Pulmonary artery endothelial cell (primary cell): ENCODE measurements around the gene SLC2A1. TPM values are rescaled to one million over a fixed set of nuclear protein-coding genes. Genes with fewer than 3 reads are reported as not detected.

Source experiments
- DNase-seq: peaks from one replicate; pipeline ENCODE4 v3.0.0-alpha.2; 2011; ENCODE audit warnings: low read depth, low spot score
- total RNA-seq: library from RNA; depleted of rRNA; stranded (reverse); fragments of >200 nt; gene quantifications from 2 replicates; pipeline ENCODE4 v1.2.3, GENCODE V29; 2014

Gene SLC2A1
- total RNA-seq, 1 donor from 2014 or later = 45.4 TPM

DNA sequence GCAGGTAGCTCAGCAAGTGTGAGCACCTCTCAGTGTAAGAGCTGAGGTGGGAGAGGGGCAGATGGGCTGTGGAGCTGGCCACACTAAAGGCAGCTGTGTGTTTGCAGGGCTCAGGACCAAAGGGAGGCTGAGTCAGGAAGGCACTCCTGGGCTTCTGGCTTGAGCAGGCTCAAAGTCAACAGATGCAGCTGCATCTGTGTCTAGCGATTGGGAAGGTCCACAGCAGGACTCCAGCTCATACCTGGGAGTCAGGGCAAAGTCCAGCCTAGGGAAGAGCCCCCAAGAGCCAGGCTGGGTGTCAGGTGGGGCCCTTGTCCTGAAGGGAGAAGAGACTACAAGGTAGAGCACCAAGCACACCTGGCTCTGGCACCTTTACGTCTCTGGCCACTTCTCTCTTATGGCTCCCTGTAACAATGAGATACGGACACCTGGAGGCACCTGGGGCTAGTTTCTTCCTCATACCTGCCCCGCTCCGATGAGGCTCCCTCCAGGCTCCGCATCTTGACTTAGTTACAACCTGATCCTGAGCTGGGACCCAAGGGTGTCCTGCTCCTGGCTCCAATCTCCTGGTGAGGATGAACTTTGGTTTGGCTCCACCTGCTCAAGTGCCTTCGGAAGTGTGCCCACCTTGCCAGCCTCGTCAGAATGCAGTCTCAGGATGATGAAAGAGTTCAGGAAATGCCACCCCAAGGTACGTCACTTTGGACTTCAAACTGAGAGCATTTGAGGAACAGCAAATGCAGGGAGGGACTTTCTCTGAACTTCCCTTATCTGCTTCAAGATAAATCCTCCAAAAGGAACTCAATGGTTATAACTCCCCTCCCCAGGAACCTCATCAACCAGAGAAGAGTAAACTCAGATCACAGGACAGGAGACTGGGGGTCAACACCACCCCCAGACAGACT is 21.5 kb upstream of the SLC2A1 start:
- no peak for DNase-seq

DNA sequence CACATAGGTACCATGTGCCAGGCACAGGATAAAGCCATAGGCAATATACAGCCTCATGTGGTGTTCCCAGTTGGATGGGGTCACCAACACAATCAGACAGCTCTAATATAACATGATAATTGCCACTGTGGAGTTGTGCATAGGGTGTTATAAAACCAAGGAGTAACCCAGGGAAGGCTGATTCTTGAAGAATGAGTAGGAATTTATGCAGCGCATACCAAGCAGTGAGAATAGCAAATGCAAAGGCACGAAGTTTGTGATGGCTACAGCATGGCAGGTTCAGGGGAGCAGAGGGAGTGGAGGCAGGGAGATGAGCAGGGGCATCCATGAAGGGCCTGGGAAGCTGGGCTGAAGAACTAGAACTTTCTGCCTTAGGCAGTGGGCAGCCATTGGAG is 20.4 kb upstream of the SLC2A1 start:
- no peak for DNase-seq

DNA sequence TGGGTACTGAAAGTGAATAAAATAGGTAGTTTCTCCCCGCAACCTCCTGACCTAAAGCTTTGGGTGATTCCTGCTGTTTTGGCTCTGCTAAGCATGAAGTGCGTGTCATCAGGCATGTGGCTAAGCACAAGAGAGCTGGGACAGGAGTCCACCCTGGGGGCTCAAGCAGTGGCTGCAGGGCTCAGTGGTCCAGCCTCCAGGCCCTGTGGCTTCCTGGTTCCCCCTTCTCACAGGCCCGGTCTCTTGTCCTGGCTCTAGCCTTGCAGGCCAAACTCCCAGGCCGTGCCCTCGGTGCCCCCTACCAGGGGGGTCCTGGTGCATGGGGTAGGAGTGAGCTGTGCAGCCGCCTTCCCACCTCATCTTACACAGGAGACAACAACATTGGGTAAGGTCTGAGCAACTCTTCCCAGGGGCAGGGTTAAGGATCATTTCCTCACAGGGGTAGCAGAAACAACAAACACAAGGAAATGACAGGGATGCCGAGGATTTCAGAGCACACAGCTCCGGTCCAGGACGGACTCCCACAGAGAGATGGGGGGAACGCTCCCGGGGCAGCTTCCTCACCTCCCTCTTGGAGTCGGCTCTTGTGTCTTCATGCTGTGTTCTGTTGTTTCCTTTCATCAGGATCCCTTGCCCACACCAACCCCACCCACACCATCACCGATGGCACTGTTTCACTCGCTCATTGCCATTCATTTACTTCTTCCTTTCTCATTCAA is 19.8 kb upstream of the SLC2A1 start:
- DNase-seq = no peak

DNA sequence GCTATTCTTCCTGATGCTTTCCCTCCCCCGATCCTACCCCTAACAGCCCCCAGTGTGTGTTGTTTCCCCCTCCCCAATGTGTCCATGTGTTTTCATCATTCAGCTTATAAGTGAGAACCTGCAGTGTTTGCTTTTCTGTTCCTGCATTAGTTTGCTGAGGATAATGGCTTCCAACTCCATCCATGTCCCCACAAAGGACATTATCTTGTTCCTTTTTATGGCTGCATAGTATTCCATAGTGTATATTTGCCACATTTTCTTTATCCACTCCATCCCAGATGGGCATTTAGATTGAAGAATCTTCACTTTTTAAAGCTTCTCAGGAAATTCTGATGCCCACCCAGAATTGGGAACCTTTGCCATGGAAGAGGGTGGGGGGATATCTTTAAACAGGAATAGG is 19.0 kb upstream of the SLC2A1 start:
- DNase-seq = no peak

DNA sequence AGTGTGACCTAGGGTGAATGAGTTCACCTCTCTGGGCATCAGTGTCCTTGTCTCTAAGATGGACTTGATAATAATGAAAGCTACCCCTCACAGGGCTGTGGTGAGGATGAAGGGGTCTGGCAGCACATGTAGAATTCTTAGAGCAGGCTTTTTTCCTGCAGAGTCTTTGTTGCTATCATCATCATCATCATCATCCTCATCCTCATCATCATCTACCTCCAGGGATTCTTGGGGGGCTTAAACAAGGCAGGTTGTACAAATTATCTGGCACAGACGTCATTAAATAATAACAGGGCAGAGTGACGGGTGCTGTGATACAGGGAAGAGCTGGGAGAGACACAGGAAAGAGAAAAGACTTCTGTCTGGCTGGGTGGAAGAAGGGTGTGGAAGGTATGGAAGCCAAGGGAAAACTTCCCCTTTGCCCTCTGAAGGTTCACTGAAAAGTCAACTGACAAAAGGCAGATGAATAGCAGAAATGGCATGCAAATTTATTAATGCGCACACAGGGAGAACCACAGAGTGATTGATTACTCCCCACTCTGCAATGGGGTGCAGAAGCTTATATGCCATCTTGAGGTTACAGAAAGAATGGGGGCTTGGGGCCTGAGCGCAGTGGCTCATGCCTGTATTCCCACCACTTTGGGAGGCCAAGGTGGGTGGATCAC is 17.0 kb upstream of the SLC2A1 start:
- no peak for DNase-seq

DNA sequence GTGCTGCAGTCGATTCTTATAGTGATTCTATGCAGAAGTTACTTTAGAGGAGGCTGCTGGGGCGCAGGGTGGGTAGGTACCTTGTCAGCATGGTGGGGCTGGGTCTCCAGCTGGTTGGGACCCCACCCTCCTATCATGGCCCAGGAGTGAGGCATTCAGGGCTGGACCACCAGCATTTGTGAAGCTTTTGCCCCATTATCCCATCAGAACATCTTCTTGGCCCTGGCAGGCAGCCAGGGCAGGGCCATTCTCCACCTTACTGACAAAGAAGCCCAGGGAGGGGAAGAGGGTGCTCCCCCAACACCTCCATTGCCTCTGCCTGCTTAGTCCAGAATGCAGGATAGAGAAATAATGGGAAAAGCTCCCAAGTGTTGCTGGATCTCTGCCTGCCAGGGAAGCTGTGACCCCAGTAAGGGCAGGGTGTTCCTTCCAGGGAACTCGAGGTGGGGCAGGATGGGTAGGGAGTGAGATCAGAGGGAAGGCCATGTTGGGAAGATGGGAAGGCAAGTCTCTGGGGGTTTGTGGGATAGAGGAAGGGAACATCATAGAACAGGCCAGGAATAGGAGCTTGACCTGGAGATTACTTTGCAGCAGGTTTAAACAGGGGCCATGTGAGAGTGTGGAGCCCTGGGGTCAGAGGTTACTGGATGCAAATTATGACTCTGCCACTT is 16.2 kb upstream of the SLC2A1 start:
- no peak for DNase-seq

DNA sequence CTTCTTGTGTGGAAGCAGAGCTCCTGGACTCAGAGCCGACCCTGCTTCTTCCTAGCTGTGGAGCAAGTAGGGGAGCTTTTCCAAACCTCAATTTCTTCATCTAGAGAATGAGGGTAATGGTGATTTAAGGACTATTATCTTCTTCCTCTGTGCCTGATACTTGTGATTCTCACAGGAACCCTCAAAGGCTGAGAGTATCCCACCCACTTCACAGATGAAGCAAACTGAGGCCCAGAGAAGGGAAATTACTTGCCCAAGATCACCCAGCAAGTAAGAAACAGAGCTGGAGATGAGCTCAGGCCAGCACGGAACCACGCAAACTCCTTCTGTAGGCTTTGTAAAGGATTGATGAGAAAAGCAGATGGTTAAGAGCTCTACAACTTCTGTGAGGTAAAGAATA is 15.1 kb upstream of the SLC2A1 start:
- no peak for DNase-seq

DNA sequence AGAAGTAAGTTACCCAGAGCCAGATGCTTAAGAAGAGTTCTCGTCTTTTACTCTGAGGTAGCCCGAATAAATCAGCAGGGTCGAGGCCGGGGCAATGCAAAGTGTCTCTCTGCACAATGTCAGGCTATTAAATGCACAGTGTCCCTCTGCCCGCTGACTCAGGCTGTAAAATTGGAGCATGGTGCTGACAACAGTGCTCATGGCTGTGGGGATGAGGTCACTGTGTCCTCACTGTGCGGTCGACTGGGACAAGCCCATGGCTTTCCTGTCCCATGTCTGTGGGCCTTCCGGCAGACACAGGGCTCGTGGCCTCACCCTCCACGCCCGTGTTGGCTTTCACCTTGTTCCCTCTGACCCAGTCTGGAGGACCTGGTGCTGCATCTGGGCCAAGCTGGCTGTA is 14.6 kb upstream of the SLC2A1 start:
- no peak for DNase-seq

DNA sequence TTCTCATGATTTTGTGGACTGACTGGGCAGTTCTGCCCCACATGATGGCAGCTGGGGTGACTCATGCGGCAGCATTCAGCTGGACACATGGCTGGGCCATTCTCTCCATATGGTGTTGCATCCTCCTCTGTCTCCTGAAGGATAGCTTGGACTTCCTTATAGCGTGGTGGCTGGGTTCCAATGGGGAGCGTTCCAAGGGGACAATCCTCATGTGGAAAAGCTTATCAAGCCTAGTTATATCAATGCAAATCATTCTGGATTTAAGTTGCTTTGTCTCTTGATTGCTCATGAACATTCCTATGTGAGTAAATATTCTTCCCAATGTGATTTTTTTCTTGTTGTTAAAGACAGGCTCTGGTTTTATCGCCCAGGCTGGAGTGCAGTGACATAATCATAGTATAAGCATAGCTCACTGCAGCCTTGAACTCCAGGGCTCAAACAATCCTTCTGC is 13.2 kb upstream of the SLC2A1 start:
- DNase-seq = no peak

DNA sequence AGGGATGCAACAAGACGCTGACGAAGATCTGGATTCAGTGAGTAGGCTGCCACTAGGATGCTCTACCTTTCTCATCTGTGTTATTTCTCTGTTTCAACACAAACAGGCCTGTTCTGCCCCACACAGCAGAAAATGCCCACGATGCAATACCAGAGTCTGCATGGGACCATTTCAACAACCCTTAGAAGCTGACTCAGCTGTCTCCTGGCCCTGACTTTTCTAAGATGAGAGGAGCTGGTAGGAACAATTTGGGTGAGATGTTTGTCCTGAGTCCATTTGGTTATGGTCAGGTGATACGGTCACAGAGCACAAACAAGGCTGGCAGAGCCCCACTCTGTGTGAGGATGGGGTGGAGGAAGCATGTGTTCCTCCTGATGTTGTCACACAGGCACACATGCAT is 11.5 kb upstream of the SLC2A1 start:
- no peak for DNase-seq

DNA sequence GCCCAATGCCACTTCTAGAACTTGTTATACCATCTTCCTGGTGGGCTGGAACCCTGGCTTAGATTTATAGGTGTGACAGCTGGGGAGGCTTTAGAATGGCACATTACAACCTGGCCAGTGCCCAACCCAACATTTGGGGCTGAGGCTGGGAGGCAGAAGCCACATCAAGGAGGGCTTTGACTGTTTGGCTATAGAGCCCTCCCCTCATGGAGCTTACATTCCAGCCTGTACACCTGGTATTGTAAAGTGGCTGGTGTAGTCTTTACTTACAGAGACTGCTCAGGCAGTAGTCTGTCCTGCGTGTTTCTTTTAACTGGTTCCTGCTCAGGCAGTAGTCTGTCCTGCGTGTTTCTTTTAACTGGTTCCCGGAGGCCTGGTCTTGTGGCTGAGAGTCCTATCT is 10.0 kb upstream of the SLC2A1 start:
- DNase-seq = no peak

DNA sequence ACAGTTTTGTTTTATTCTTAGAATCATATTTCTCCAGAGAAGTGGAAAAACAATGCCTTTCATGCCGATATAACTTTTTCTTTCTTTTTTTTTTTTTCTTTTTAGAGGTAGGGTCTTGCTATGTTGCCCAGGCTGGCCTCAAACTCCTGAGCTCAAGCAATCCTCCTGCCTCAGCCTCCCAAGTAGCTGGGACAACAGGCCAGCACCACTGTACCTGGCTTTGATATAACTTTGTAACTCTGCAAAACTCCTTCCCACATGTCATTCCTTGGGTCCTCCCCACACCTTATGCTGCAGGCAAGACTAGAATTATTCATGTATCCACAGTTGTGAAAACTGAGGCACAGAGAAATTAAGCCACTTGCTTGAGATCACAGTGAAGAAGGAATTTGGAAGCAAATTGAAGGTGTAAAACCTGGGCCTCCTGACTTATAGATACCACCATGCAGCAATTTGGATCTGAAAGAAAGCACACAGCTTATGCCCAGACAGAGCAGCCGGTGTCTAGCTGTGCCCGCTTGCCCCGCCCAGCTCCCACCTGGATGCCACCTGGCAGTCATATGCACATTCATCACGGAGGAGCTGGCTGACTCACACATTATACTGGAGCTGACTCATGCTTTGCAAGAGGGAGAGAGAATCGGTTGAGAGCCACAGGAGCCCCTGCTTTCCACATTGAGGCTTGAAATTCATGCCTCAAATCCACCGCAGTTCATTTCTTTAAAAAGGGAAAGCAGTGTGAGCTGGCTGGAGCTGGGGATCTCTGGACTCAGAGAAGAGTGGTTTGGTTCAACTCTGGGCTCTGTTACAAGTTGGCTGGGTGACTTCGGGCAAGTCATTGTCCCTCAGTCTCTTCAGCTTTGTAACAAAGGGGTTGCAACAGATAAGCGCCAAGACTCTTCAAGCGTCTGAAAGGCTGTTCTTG is 8.3 kb upstream of the SLC2A1 start:
- DNase-seq = no peak

DNA sequence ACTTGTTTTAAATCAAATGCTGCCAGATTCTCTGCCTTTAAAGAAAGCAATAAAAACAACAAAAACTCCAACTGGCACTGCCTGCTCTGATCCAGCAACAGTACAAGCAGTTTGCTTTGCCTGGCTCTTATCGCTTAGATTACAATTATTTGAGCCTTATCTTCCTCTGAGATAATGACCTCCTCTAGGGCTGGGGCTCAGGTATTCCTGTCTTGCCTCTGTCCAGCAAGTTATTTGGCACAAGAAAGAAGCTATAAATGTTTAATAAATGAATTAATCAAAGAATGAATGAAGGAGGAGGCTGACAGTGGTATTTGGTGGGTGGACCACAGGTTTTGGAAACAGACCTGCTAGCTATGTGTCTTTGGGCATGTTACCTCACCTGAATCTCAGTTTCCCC is 6.7 kb upstream of the SLC2A1 start:
- DNase-seq = no peak

DNA sequence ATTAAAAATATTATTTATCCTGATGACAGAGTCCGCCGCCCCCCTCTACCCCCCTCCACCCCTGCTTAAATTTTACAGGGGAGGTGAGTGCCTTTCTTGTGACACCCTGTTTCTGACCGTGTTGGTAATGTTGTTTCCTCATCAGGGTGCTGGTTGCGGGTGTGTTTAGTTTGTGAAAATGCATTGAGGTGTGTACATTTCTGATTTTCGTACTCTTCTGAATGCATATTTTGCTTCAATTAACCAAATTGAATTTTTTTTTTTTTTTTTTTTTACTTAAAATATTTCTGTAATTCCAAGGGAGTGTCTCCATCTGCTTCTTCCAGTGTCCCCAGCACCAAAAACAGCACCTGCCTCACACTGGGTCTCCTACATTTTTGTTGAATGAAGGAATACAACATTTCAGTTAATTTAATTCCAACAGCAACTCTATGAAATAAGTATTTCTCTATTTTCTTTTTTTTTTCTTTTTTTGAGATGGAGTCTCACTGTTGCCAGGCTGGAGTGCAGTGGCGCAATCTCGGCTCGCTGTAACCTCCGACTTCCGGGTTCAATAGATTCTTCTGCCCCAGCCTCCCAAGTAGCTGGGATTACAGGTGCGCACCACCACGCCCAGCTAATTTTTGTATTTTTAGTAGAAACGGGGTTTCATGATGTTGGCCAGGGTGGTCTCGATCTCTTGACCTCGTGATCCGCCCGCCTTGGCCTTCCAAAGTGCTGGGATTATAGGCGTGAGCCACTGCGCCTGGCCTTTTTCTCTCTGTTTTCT is 5.6 kb upstream of the SLC2A1 start:
- no peak for DNase-seq

DNA sequence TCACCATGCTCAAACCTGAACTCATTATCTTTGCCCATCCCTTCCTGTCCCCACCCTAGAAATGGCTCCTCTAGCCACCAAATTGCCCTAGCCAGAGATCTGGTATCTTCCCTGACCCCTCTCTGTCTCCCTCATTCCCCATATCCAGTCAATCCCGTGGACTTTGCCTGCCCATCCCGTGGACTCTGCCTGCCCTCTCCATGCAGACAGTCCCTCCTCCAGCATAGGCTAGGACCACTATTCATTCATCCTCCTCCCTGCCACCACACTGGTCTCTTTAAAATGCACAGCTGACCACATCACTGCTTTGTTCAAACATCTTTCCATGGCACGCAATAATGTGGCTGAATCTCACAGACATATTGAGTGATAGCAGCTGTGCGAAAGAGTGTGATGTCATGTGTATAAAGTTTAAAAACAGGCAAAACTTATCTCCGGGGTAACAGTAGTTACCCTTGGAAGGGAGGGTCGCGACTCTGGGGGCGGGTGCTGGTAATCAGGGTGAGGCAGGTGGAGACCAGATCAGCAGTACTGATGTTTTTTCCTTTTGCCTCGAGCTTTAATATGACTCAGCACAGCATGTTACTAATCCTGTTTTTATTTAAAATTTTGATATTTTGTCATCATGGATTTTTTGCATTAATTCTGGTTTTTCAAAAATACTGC is 4.8 kb upstream of the SLC2A1 start:
- DNase-seq = no peak

DNA sequence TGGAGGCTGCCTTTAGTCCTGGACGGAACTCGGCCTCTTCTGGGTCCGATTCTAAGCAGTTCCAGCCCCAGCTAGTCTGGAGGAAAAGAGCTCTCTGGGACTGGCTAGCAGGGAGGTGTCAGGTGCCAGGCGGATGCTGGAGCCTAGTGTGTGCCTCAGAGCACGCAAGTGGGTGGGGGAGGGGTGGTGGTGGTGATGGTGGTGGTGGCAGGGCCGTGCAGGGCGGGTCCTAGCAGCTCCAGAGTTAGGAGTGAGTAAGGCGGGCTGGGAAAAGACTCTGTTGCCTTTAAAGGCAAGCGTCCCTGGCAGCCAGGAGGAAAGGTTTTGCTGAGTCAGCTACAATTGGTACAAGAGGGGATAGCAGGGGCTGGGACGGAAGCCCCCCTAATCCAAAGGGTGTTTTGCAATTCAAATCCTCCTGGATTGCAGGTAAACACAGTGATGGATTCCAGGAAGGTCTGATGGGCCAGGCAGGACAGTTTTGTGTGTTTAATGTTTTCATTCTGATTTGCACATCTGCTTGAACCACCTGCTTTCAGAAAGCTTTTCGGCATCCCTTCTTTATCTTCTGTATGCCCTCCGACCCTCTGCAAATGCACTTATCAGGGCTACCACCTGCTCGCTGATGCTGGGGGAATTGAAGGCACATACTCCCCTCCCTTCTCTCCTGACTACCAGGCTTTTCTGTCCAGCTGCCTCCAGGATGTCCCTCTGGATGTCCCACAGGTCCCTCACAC is 4.1 kb upstream of the SLC2A1 start:
- no peak for DNase-seq

DNA sequence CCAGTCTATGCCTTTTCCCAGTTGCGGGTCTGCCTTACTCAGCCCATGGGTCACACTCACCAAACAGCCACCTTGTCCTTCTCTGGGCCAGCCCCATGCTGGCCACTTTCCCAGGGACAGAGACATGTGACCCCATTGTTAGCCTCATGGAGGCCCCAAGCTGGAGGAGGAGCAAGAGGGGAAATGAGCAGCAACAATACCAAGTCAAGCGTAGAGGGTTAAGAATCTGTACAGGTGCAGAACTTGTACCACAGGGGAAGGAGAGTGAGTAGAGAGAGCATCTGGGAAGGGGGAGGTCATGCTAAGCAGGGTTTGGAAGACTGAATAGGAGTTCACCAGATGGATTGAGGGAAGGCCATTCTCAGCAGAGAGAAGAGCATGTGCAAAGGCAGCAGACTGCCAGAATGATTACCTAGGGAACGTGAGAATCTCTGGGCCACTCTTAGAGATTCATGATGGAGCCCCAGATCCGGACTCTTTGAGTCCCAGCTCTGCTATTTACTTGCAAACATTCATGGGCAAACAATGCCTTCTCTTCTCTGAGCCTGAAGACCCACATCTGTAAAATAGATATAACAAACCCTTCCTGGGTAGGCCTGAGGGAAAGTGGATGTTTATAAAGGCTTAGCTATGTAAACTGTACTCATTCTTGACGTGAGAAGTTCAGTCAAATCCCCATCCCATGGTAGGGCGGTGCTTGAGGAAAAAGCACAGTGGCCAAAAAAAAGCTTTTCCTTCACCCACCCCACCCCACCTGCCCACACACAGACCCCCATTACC is 2.8 kb upstream of the SLC2A1 start:
- DNase-seq = no peak
